Calu3 (cell line): ENCODE measurements around the gene TOR1AIP1. TPM values are rescaled to one million over a fixed set of nuclear protein-coding genes. Genes with fewer than 3 reads are reported as not detected.
A peak's percentile ranks its signal among the peaks of the same experiment; 100 is the strongest.
"Not testable (repeated sequence)": the region's sequence is repeated elsewhere in the genome, so short reads cannot be mapped to it uniquely, and the experiment has no call there.

Experiments
- Bru-seq: library from RNA; stranded (reverse); fragments of 400-500 nt; gene quantifications from one replicate; lab custom pipeline; 2021; lab: Mats Ljungman, UMichigan
- BruChase-seq, 2 experiments: library from RNA; stranded (reverse); fragments of 400-500 nt; gene quantifications; one replicate each; lab custom pipeline; 2021; lab: Mats Ljungman, UMichigan
- BruUV-seq: library from RNA; stranded (reverse); fragments of 400-500 nt; replicated peaks from 2 replicates; lab custom pipeline; 2021; lab: Mats Ljungman, UMichigan
- CTCF ChIA-PET: fragments of 300-600 bp; sonication (Branson Sonifier 250); formaldehyde crosslinking; loops from one replicate; lab custom pipeline; 2022; ENCODE audit warnings: antibody characterized with exemption; lab: Charles Lee
- DNase-seq: peaks from one replicate; pipeline ENCODE4 v3.0.0; 2022
- H3K27ac Mint-ChIP-seq: one replicate; pipeline ENCODE4 v1.8.0; 2022; ENCODE audit warnings: mixed read lengths; ENCODE audit not compliant: unreplicated experiment
- H3K27me3 Mint-ChIP-seq: one replicate; pipeline ENCODE4 v1.8.0; 2022; ENCODE audit warnings: mixed read lengths; ENCODE audit not compliant: unreplicated experiment
- H3K36me3 Mint-ChIP-seq: one replicate; pipeline ENCODE4 v1.8.0; 2022; ENCODE audit warnings: mild to moderate bottlenecking, moderate library complexity, mixed read lengths; ENCODE audit not compliant: insufficient read depth, unreplicated experiment
- H3K4me1 Mint-ChIP-seq: one replicate; pipeline ENCODE4 v1.8.0; 2022; ENCODE audit warnings: mild to moderate bottlenecking, low read depth, mixed read lengths; ENCODE audit not compliant: unreplicated experiment
- H3K4me3 Mint-ChIP-seq: one replicate; pipeline ENCODE4 v1.8.0; 2022; ENCODE audit warnings: mild to moderate bottlenecking, low read depth, moderate library complexity, mixed read lengths; ENCODE audit not compliant: unreplicated experiment
- H3K9me3 Mint-ChIP-seq: one replicate; pipeline ENCODE4 v1.8.0; 2022; ENCODE audit warnings: low read depth, mixed read lengths; ENCODE audit not compliant: unreplicated experiment
- CTCF ChIP-seq: fragments of 200-600 bp; IDR thresholded peaks from one replicate; pipeline ENCODE4 v1.8.0; 2022; ENCODE audit warnings: antibody characterized with exemption; ENCODE audit not compliant: unreplicated experiment
- intact Hi-C: fragments of 100-400 bp; cut with micrococcal nuclease; formaldehyde crosslinking; loops from one replicate; pipeline ENCODE4 v1.10.0; 2022; ENCODE audit not compliant: unreplicated experiment
- long read RNA-seq: library from polyadenylated mRNA; stranded (forward); transcript quantifications from one replicate; pipeline ENCODE4 v2.0.0, GENCODE V29; 2022
- total RNA-seq: library from RNA; stranded (reverse); gene quantifications from 2 replicates; pipeline ENCODE4 v1.2.3, GENCODE V29; 2022

Gene TOR1AIP1
- 40.1 and 46.7 TPM in 2 replicates for total RNA-seq
- percentile 81 among the genes with signal in this experiment for Bru-seq, nascent RNA
- BruChase-seq, experiment 1, labeled RNA remaining after a 6-hour chase = percentile 85 among the genes with signal in this experiment
- BruChase-seq, experiment 2, labeled RNA remaining after a 2-hour chase = percentile 76 among the genes with signal in this experiment
- long read RNA-seq, full-length matches to known transcripts = 69 of 82 reads
- long read RNA-seq, partial matches to known transcripts = 0 of 82 reads
- long read RNA-seq, other reads (novel, unspliced or antisense) = 13 of 82 reads

- Mint-ChIP-seq H3K4me3 (peak within 1 kb of the TSS; percentile 96), H3K27ac (peak within 1 kb of the TSS; percentile 99), H3K4me1 (peaks cover 36% of the 10 kb centered on the region), H3K27me3 (no peaks in the 10 kb centered on the region), H3K36me3 (peaks cover 45% of the 10 kb centered on the region), H3K9me3 (no peaks in the 10 kb centered on the region)
- CTCF ChIA-PET = interaction anchor here (0.5 to 1.6 kb wide), 6 partner anchors 8 to 1204 kb away, joined by 3 read pairs; no protein-coding TSS in a partner anchor
- DNase-seq = peak; percentile 98
- peak; percentile 30 for TF ChIP-seq CTCF
- no TSS peak for BruUV-seq
- intact Hi-C loops = loop anchor here (2.0 kb wide), 1 partner anchor 72 kb away; the partner anchor contains the start of gene CEP350
These were observed at the start of gene TOR1AIP1 for GRCh38 chr1:179882253-179883039. Gene TOR1AIP1, plus strand, starts transcription at chr1:179882285. Its CDS starts 218 bp downstream, at chr1:179882503.

- DNase-seq, H3K4me3 Mint-ChIP-seq, CTCF ChIA-PET, H3K36me3 Mint-ChIP-seq, H3K4me1 Mint-ChIP-seq, H3K27me3 Mint-ChIP-seq, H3K27ac Mint-ChIP-seq, intact Hi-C loops, H3K9me3 Mint-ChIP-seq, BruUV-seq: not testable (repeated sequence)
These were observed 45.2 kb upstream of the TOR1AIP1 start for GRCh38 chr1:179836686-179837445.

GRCh38 chr1:179840107-179840506 lies 42.0 kb upstream of the TOR1AIP1 start:
- no peak overlapping the region for H3K4me3 Mint-ChIP-seq
- no peak for TF ChIP-seq CTCF
- no peak for DNase-seq
- H3K9me3 Mint-ChIP-seq = no peaks in the 10 kb centered on the region
- CTCF ChIA-PET = no interaction called here
- no peak overlapping the region for H3K27ac Mint-ChIP-seq
- H3K36me3 Mint-ChIP-seq = peaks cover 4% of the 10 kb centered on the region
- no peaks in the 10 kb centered on the region for H3K4me1 Mint-ChIP-seq
- H3K27me3 Mint-ChIP-seq = no peaks in the 10 kb centered on the region
- BruUV-seq = no TSS peak
- intact Hi-C loops = no loop called here

GRCh38 chr1:179848233-179848632 lies 33.9 kb upstream of the TOR1AIP1 start:
- Mint-ChIP-seq H3K36me3 (peaks cover 32% of the 10 kb centered on the region), H3K27ac (no peak overlapping the region), H3K4me3 (no peak overlapping the region), H3K27me3 (no peaks in the 10 kb centered on the region), H3K4me1 (no peaks in the 10 kb centered on the region), H3K9me3 (no peaks in the 10 kb centered on the region)
- intact Hi-C loops = no loop called here
- no TSS peak for BruUV-seq
- no peak for DNase-seq
- CTCF ChIA-PET = no interaction called here
- TF ChIP-seq CTCF = no peak
